HL-60 (cell line): Measurements from ENCODE around the gene MAGEA12.
"Not testable (repeated sequence)": the region's sequence is repeated elsewhere in the genome, so short reads cannot be mapped to it uniquely, and the experiment has no call there.

Experiments
- CTCF ChIP-seq: IDR thresholded peaks from one replicate; pipeline ENCODE4 v1.5.1; 2011; ENCODE audit warnings: low read length, control low read depth, inconsistent platforms; ENCODE audit not compliant: insufficient read depth
- REST ChIP-seq: IDR thresholded peaks from 2 replicates; pipeline ENCODE4 v1.6.1; 2012; ENCODE audit warnings: low read depth; ENCODE audit not compliant: insufficient replicate concordance

- not testable (repeated sequence) for TF ChIP-seq CTCF, REST
Measured at GRCh38 chrX:152758918-152759317, 25.4 kb downstream of the MAGEA12 start, which contains the start of gene CSAG3.
